ENCODE results near the gene GOLGA6L6.
"Not testable (repeated sequence)": the region's sequence is repeated elsewhere in the genome, so short reads cannot be mapped to it uniquely, and the experiment has no call there.

GOLGA6L6 gene, protein sequence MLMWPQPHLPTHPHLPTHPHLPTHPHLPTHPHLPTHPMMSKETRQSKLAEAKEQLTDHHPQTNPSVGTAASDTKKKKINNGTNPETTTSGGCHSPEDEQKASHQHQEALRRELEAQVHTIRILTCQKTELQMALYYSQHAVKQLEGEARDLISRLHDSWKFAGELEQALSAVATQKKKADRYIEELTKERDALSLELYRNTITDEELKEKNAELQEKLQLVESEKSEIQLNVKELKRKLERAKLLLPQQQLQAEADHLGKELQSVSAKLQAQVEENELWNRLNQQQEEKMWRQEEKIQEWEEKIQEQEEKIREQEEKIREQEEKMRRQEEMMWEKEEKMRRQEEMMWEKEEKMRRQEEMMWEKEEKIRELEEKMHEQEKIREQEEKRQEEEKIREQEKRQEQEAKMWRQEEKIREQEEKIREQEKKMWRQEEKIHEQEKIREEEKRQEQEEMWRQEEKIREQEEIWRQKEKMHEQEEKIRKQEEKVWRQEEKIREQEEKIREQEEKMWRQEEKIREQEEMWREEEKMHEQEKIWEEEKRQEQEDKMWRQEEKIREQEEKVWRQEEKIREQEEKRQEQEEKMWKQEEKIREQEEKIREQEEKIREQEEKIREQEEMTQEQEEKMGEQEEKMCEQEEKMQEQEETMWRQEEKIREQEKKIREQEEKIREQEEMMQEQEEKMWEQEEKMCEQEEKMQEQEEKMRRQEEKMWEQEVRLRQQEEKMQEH

DNA sequence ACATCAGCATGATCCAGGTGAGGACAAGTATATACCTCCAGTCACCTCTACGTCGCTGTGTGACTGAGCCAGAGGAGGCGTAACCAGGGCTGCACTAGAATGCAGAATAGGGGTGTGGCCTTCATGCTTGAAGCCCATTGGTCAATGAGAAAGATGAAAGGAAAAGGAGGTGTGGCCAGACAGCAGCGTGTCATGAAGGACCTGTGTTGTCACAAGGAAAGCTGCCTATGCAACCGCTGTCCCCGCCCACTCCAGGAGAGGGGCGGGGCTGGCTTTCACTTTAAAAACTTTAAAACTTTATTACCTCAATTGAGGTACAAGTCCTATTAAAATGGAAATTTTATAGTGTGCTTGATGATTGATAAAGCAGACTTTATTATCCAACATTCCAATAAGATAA is at the start of gene GOLGA6L6:
Gene GOLGA6L6 (minus strand): TSS at position 101 of the 400 bp plus-strand sequence. CDS start 91 bp downstream, at position 10.
- DNase-seq (ENCODE audit: low spot score): not testable (repeated sequence)

DNA sequence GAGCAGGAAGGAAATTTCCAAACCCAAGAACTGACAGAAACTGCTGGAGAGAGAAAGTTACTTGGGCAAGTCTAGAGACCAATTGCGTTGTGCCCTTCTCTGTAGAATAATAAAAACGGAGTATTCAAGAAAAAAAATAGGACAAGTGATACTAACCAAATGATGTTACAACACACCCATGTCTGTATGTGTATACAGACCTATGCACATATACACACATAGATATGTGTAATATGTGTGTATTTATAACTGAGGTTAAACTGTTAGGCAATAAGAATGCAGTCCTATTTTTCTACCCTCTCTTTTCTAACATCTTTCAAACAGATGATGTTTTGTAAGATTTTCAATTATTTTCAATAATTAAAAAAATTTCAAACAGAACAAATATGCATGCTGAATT is 48.5 kb upstream of the GOLGA6L6 start:
- DNase-seq (ENCODE audit: low spot score): not testable (repeated sequence)

DNA sequence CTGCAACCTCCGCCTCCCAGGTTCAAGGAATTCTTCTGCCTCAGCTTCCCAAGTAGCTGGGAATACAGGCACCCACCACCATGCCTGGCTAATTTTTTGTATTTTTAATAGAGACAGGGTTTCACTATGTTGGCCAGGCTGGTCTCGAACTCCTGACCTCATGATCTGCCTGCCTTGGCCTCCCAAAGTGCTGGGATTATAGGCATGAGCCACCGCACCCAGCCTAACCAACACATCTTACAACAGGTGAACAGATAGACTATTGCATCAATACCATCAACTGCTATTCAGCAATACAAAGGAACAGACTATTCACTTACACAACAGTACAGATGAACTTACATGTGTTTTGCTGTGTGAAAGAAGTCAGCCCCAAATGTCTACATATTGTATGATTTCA is 45.2 kb upstream of the GOLGA6L6 start:
- not testable (repeated sequence) for DNase-seq (ENCODE audit: low spot score)

DNA sequence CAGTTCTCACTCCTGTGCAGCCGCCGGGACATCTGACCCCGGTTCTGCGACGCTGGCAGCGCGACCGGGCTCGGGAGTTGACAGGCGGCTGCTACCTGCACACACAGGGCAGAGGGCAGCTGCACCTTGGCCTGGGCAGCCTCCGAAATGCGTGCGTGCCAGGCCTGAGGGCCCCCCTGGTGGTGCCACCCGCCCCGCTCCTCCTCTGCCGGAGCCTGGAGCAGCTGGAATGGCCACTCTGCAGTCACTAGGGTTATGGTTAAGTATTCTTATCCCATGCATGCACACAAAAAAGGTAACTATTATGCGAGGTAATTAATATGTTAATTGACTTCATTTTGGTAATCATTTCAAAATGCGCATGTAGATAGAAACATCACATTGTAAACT is 41.1 kb upstream of the GOLGA6L6 start:
- not testable (repeated sequence) for DNase-seq (ENCODE audit: low spot score)

DNA sequence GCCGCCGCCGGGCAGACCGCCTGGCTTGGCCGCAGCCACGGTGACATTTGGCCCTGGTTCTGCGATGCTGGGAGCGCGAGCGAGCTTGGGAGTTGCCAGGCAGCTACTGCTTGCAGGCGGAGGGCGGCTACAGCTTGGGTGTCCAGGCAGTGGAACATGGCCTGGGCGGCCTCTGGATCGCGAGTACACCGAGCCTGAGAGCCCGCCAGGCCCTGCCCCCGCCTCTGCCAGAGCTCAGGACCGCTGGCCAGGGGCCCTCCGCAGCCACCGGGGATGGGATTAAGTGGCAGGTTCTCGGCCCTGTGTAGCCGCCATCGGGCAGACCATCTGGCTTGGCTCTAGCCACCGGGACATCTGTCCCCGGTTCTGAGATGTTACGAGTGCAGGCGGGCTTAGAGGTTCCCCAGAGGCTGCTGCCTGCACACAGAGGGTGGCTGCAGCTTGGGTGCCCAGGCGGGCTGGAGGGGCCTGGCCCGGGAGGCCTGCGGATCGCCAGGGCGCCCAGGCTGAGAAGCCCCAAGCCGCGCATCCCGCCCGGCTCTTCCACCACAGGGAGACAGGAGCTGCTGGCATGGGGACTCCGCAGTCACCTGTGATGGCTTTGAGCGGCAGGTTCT is 40.6 kb upstream of the GOLGA6L6 start:
- not testable (repeated sequence) for DNase-seq (ENCODE audit: low spot score)

DNA sequence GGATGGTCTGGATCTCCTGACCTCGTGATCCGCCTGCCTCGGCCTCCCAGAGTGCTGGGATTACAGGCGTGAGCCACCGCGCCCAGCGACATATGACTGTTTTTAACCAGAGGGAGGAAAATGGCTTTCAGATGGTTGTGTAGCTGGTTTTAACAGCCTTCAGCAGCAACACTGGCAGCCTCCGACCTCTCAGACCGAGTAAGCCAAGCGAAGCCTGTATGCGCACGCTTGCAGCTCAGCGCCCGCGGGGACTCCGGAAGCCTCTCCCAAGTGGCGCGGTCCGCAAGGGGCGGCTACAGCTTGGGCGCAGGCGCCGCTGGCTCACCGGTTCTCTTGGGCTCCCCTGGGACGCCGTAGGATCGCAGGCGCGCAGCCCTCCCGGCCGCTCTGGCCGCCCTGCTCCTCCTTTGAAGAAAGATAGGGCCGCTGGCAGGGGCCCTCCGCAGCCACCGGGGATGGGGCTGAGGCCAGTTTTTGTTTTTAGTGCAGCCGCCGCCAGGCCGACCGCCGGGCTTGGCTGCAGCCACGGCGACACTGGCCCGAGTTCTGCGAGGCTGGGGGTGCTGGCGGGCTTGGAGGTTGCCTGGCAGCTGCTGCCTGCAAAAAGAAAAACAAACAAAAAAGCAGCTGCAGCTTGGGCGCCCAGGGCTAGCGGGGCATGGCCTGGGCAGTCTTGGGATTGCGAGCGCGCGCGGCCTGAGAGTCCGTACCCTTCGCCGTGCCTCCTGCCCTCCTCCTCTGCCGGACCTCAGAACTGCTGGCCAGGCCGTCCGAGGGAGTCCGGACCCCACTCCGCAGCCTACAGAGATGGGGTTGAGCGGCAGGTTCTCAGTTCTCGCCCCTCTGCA is 39.9 kb upstream of the GOLGA6L6 start:
- not testable (repeated sequence) for DNase-seq (ENCODE audit: low spot score)

DNA sequence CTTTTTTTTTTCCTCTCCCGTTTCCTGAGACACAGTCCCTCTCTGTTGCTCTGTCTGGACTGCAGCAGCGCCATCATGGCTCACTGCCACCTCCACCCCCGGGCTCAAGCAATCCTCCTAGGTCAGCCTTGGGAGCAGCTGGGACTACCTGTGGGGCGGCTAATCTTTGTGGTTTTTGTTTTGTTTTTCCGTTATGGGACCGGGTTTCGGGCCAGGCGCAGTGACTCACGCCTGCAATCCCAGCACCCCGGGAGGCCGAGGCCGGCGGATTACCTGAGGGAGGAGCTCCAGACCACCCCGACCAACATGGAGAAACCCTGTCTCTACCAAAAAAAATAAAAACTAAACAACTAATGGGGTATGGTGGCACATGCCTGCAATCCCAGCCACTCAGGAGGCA is 38.1 kb upstream of the GOLGA6L6 start:
- DNase-seq (ENCODE audit: low spot score): not testable (repeated sequence)

DNA sequence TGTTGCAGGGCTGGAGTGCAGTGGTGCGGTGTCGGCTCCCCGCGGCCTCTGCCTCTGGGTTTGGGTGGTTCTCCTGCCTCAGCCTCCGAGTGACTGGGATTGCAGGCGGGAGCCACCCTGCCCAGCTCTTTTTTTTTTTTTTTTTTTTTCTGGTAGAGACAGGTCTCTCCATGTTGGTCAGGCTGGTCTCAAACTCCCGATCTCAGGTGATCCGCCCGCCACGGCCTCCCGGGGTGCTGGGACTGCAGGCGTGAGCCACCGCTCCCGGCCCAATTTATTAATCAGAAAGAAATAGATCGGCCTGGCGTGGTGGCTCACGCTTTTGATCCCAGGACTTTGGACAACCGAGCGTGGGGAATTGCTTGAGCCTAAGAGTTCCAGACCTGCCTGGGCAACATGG is 9.7 kb upstream of the GOLGA6L6 start:
- not testable (repeated sequence) for DNase-seq (ENCODE audit: low spot score)

DNA sequence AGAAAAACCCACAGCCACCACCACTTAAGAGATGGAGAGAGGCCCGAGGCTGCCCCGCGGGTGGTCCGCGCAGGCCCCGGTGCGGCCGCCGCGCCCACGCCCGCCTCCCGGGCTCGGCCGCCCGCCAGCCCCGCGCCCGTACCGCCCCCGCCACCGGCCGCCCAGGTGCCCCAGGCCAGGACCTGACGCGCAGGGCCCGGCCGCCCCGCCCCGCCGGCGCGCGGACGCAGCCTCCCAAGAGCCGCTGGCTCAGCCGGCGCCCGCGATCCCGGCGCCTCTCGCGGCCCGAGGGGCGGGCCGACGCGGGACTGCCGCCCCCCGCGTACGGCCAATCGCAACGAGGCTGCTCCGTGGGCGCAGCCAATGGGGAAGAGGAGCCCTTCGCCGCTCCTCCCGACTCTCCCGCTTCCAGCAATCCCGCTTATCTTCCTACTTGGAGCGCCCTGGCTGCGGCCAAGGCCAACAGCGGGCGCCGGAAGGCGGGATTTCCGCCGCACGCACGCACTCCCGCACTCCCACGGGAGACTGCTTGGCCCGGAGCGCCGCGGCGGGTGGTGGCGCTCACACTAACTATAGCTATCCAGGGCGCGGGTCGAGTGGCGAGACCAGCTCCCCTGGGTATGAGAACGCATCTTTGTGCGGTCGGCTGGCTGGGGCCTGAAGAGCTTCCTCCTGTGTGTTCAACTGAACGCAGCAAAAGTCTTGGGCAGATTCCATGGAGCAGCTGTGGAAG is 35.5 kb downstream of the GOLGA6L6 start:
- DNase-seq (ENCODE audit: low spot score): not testable (repeated sequence)

DNA sequence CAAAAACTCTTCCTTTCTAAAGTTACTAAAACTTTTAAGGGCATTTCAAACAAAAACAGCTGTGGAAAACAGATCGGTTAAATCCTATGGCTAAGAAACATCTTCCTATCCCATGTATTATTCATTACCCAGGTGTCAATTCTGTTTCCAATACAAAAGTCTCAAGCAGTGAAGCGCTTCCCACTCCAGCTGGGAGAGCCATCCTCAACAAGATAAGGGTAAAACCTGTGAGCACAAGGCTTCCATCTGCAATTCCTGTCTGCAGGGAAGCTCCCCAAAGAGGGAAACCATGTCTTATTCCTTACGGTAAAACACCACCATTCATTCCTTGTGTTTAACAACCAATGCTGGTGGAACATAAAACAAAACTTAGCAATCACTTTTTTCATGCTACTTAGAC is 38.8 kb downstream of the GOLGA6L6 start:
- DNase-seq (ENCODE audit: low spot score): not testable (repeated sequence)

DNA sequence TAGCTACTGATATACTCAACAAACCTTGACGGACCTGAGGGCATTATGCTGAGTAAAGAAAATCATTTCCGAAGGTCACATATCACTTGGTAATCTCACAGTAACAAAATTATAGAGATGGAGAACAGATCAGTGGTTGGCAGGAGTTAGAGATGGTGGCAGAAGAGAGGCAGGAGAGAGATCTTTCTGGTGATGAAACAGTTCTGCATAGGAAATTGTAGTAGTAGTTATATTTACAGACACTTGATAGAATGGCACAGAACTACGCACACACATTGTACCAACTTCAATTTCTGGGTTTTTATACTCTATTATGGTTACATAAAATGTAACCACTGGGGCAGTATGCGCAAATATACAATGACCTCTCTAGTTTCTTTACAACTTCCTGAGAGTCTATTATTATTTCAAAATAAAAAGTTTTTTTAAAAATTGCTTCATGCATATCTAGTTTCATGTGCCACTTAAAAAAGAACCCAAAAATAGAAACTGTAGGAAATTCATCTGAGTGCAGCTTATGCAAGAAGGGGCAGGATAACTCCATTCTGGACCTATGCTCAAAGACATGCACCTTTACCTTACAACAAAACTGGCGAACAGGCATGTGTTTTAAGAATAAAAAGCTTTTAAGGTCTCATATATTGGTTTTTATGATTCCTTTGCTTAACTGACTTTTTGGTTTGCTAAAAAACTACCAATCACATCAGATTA is 39.9 kb downstream of the GOLGA6L6 start:
- DNase-seq (ENCODE audit: low spot score): not testable (repeated sequence)

DNA sequence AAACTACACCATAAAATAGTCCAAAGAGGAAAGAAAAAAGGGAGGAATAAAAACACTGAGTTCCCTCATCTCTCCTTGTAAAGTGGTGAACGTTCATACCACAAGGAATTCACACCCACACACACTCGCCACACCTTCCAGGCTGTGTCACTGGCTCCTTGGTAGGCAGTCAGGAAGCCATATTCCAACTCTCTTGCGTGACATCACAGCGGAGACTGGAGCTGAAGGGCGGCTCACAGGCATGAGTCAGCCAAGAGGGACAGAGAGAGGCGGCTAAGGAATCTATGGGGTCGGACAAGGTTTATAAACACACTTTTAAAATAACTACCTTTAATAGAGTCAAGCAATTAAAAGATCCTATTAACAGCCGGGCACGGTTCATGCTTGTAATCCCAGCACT is 43.8 kb downstream of the GOLGA6L6 start:
- not testable (repeated sequence) for DNase-seq (ENCODE audit: low spot score)

DNA sequence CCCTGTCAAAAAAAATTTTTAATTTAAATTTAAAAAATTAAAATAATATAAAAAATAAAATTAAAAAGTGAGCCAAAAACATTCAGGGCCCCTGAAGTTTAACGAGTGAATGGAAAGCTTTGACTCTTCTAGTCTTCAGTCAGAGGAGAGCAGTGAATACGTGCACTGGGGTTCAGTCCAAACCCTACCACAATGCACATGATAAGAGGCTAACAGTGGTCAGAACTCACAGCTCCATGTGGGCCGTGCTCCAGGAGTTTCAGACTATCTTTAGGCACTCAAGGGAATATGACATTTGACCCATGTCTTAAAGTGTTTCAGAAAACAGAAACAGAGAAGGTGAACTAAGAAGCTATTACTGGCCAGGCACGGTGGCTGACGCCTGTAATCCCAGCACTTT is 48.6 kb downstream of the GOLGA6L6 start:
- DNase-seq (ENCODE audit: low spot score): not testable (repeated sequence)

DNA sequence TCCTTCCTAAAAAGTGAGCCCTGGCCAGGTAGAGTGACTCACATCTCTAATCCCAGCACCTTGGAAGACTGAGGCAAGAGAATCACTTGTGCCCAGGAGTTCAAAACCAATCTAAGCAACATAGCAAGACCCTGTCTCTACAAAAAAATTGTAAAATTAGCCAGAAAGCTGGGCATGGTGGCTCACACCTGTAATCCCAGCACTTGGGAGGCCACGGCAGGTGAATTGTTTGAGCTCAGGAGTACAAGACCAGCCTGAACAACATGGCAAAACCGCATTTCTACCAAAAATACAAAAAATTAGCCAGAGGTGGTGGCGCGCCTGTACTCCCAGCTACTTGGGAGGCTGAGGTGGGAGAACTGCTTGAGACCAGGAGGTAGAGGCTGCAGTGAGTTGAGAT is 49.0 kb downstream of the GOLGA6L6 start:
- DNase-seq (ENCODE audit: low spot score): not testable (repeated sequence)

DNA sequence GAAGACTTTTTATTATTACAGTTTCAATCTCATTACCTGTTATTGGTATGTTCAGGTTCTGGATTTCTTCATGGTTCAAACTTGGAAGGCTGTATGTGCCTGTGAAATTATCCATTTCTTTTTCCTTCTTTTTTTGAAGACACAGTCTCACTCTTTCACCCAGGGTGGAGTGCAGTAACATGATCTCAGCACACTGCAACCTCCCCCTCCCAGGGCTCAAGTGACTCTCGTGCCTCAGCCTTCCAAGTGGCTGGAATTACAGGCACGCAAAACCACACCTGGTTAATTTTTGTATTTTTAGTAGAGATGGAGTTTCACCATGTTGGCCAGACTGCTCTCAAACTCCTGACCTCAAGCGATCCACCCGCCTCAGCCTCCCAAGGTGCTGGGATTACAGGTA is 52.3 kb downstream of the GOLGA6L6 start:
- DNase-seq (ENCODE audit: low spot score): not testable (repeated sequence)

Measured in putamen (tissue), 1 donor.